SK-N-SH treated with all-trans-retinoic acid at 6 μM for 48 hours (cell line): Measurements from ENCODE around the gene NDRG2.

ENCODE experiments used
- ATAC-seq: fragments of 200-7000 bp; cut with Tn5 transposase; 3 replicates; pipeline ENCODE4 v1.9.1; 2020; ENCODE audit warnings: mild to moderate bottlenecking, moderate library complexity
- ARNTL ChIP-seq: fragments of 450-650 bp; formaldehyde crosslinking; IDR thresholded peaks from 2 replicates; pipeline ENCODE4 v1.5.0; 2020; ENCODE audit warnings: low read depth, mild to moderate bottlenecking, moderate library complexity, borderline replicate concordance
- CSDC2 ChIP-seq: fragments of 250-450 bp; sonication (Bioruptor Pico); IDR thresholded peaks from 2 replicates; pipeline ENCODE4 v1.5.0; 2020; ENCODE audit warnings: mild to moderate bottlenecking, moderate library complexity
- ESRRG ChIP-seq: fragments of 250-450 bp; sonication (Bioruptor Pico); IDR thresholded peaks from 2 replicates; pipeline ENCODE4 v1.6.1; 2021; ENCODE audit warnings: mild to moderate bottlenecking
- GLIS3 ChIP-seq: fragments of 250-450 bp; sonication (Bioruptor Pico); IDR thresholded peaks from 2 replicates; pipeline ENCODE4 v1.5.0; 2020; ENCODE audit warnings: mild to moderate bottlenecking, moderate library complexity
- ISL1 ChIP-seq: fragments of 250-450 bp; sonication (Bioruptor Pico); IDR thresholded peaks from 2 replicates; pipeline ENCODE4 v2.1.2; 2022; ENCODE audit warnings: mild to moderate bottlenecking, moderate library complexity
- OSR1 ChIP-seq: fragments of 250-450 bp; sonication (Bioruptor Pico); IDR thresholded peaks from 2 replicates; pipeline ENCODE4 v1.8.0; 2022; ENCODE audit warnings: moderate library complexity, mild to moderate bottlenecking, inconsistent platforms
- PPARA ChIP-seq: fragments of 250-450 bp; sonication (Bioruptor Pico); IDR thresholded peaks from 2 replicates; pipeline ENCODE4 v1.5.0; 2020; ENCODE audit warnings: mild to moderate bottlenecking, borderline replicate concordance
- RARB ChIP-seq: fragments of 250-450 bp; sonication (Bioruptor Pico); IDR thresholded peaks from 2 replicates; pipeline ENCODE4 v1.8.0; 2021; ENCODE audit warnings: mild to moderate bottlenecking, moderate library complexity
- SNAI2 ChIP-seq: fragments of 250-450 bp; sonication (Bioruptor Pico); IDR thresholded peaks from 2 replicates; pipeline ENCODE4 v1.5.0; 2020; ENCODE audit warnings: mild to moderate bottlenecking, moderate library complexity
- TCF4 ChIP-seq: fragments of 250-450 bp; sonication (Bioruptor Pico); IDR thresholded peaks from 2 replicates; pipeline ENCODE4 v1.8.0; 2021; ENCODE audit warnings: mild to moderate bottlenecking, moderate library complexity, borderline replicate concordance
- TOX ChIP-seq: fragments of 250-450 bp; sonication (Bioruptor Pico); IDR thresholded peaks from 2 replicates; pipeline ENCODE4 v1.8.0; 2021; ENCODE audit warnings: mild to moderate bottlenecking, moderate library complexity, borderline replicate concordance
- ZC3H10 ChIP-seq: fragments of 250-450 bp; sonication (Bioruptor Pico); IDR thresholded peaks from 2 replicates; pipeline ENCODE4 v1.5.1; 2021; ENCODE audit warnings: mild to moderate bottlenecking, moderate library complexity
- ZFP3 ChIP-seq: fragments of 250-450 bp; sonication (Bioruptor Pico); IDR thresholded peaks from 2 replicates; pipeline ENCODE4 v1.5.0; 2020; ENCODE audit warnings: mild to moderate bottlenecking, moderate library complexity
- ZFP30 ChIP-seq: fragments of 450-650 bp; formaldehyde crosslinking; IDR thresholded peaks from 2 replicates; pipeline ENCODE4 v1.5.0; 2022; ENCODE audit warnings: mild to moderate bottlenecking, moderate library complexity
- ZNF565 ChIP-seq: fragments of 450-650 bp; formaldehyde crosslinking; conservative IDR thresholded peaks from 2 replicates; pipeline ENCODE4 v1.5.0; 2020; ENCODE audit warnings: low read depth, mild to moderate bottlenecking, moderate library complexity
- ZNF70 ChIP-seq: fragments of 450-650 bp; formaldehyde crosslinking; IDR thresholded peaks from 2 replicates; pipeline ENCODE4 v1.5.0; 2020; ENCODE audit warnings: mild to moderate bottlenecking, moderate library complexity
- ZNF8 ChIP-seq: fragments of 450-650 bp; formaldehyde crosslinking; IDR thresholded peaks from 2 replicates; pipeline ENCODE4 v1.5.0; 2020; ENCODE audit warnings: mild to moderate bottlenecking, moderate library complexity
- TF ChIP-seq, protein P1 (sequence below): fragments of 250-450 bp; sonication (Bioruptor Pico); IDR thresholded peaks from 2 replicates; pipeline ENCODE4 v1.5.1; 2021; ENCODE audit warnings: mild to moderate bottlenecking, moderate library complexity
- TF ChIP-seq, protein P2 (sequence below): fragments of 250-450 bp; sonication (Bioruptor Pico); IDR thresholded peaks from 2 replicates; pipeline ENCODE4 v1.8.0; 2020; ENCODE audit warnings: mild to moderate bottlenecking, moderate library complexity, borderline replicate concordance
- TF ChIP-seq, protein P3 (sequence below): fragments of 250-450 bp; sonication (Bioruptor Pico); IDR thresholded peaks from 2 replicates; pipeline ENCODE4 v1.8.0; 2021; ENCODE audit warnings: low read depth, mild to moderate bottlenecking, moderate library complexity, borderline replicate concordance
- TF ChIP-seq, protein P4 (sequence below): fragments of 250-450 bp; sonication (Bioruptor Pico); IDR thresholded peaks from 2 replicates; pipeline ENCODE4 v1.5.0; 2020; ENCODE audit warnings: mild to moderate bottlenecking, moderate library complexity

Gene NDRG2

DNA sequence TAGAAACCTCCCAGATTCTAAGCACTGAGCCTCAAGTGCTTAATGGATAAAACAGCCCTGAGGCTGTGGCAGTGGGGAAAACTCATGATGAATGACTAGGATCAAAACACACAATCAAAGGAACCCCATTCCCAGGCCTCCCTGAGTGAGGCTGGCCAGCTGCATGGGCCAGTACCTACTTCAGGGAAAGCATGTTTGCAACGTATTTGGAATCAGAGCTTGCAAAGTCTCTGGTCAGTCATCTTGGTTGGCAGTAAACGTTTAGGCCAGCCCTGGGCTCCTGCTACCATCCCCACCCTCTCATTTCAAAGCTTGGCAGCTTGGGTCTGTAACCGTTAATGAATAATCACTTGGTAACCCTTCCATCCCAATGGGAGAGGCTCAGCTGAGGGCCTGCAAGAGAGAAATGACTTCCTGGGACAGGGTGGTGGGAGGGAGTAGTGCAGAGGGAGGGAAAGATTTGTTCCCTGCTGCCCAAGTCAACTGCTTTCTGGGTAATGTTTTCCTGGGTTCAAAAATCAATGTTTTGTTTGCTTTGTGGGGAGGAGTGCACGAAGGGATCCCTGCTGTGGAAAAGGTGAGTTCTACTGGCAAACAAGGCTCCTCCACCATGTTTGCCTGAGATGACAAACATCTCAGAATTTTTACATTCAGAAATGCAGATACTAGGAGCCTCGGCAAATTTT is 30.7 kb upstream of the NDRG2 start:
- TF ChIP-seq ZFP30 (CRISPR knock-in tag) = no peak
- TF ChIP-seq ZNF8 (CRISPR knock-in tag) = no peak
- TF ChIP-seq ISL1 = no peak
- no peak for TF ChIP-seq OSR1 (CRISPR knock-in tag)
- no peak for TF ChIP-seq SNAI2 (CRISPR knock-in tag)
- TF ChIP-seq ZNF565 (CRISPR knock-in tag) = no peak
- ATAC-seq = no peak

DNA sequence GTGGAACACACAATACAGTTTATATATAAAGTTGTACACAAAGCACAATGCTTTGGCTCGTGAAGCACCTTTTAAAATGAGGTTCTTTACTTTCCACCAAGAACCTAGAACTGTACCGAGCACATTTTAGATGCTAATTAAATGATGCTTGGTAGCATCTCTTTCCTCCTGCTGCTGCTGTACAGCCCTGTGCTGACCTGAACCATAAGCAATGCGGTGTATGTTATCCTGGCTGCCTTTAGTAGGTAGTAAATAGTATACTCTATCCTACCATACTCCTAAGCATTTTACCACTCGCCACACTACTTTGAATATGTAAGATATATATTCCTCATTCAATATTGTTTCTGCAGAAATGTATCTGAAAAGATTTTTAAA is 29.9 kb upstream of the NDRG2 start:
- TF ChIP-seq, protein P1, sequence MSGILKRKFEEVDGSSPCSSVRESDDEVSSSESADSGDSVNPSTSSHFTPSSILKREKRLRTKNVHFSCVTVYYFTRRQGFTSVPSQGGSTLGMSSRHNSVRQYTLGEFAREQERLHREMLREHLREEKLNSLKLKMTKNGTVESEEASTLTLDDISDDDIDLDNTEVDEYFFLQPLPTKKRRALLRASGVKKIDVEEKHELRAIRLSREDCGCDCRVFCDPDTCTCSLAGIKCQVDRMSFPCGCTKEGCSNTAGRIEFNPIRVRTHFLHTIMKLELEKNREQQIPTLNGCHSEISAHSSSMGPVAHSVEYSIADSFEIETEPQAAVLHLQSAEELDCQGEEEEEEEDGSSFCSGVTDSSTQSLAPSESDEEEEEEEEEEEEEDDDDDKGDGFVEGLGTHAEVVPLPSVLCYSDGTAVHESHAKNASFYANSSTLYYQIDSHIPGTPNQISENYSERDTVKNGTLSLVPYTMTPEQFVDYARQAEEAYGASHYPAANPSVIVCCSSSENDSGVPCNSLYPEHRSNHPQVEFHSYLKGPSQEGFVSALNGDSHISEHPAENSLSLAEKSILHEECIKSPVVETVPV (CRISPR knock-in tag) = no peak
- no peak for TF ChIP-seq ZNF70 (CRISPR knock-in tag)
- no peak for TF ChIP-seq ESRRG (CRISPR knock-in tag)
- TF ChIP-seq TCF4 (CRISPR knock-in tag) = no peak
- TF ChIP-seq ISL1 = no peak
- no peak for TF ChIP-seq SNAI2 (CRISPR knock-in tag)
- TF ChIP-seq ZC3H10 (CRISPR knock-in tag) = no peak
- TF ChIP-seq, protein P2, sequence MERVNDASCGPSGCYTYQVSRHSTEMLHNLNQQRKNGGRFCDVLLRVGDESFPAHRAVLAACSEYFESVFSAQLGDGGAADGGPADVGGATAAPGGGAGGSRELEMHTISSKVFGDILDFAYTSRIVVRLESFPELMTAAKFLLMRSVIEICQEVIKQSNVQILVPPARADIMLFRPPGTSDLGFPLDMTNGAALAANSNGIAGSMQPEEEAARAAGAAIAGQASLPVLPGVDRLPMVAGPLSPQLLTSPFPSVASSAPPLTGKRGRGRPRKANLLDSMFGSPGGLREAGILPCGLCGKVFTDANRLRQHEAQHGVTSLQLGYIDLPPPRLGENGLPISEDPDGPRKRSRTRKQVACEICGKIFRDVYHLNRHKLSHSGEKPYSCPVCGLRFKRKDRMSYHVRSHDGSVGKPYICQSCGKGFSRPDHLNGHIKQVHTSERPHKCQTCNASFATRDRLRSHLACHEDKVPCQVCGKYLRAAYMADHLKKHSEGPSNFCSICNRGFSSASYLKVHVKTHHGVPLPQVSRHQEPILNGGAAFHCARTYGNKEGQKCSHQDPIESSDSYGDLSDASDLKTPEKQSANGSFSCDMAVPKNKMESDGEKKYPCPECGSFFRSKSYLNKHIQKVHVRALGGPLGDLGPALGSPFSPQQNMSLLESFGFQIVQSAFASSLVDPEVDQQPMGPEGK (CRISPR knock-in tag) = no peak
- TF ChIP-seq, protein P3, sequence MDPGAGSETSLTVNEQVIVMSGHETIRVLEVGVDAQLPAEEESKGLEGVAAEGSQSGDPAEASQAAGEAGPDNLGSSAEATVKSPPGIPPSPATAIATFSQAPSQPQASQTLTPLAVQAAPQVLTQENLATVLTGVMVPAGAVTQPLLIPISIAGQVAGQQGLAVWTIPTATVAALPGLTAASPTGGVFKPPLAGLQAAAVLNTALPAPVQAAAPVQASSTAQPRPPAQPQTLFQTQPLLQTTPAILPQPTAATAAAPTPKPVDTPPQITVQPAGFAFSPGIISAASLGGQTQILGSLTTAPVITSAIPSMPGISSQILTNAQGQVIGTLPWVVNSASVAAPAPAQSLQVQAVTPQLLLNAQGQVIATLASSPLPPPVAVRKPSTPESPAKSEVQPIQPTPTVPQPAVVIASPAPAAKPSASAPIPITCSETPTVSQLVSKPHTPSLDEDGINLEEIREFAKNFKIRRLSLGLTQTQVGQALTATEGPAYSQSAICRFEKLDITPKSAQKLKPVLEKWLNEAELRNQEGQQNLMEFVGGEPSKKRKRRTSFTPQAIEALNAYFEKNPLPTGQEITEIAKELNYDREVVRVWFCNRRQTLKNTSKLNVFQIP (CRISPR knock-in tag) = no peak
- TF ChIP-seq ZFP3 (CRISPR knock-in tag) = no peak
- TF ChIP-seq TOX (CRISPR knock-in tag) = no peak
- no peak for TF ChIP-seq PPARA (CRISPR knock-in tag)
- no peak for TF ChIP-seq GLIS3
- TF ChIP-seq, protein P4, sequence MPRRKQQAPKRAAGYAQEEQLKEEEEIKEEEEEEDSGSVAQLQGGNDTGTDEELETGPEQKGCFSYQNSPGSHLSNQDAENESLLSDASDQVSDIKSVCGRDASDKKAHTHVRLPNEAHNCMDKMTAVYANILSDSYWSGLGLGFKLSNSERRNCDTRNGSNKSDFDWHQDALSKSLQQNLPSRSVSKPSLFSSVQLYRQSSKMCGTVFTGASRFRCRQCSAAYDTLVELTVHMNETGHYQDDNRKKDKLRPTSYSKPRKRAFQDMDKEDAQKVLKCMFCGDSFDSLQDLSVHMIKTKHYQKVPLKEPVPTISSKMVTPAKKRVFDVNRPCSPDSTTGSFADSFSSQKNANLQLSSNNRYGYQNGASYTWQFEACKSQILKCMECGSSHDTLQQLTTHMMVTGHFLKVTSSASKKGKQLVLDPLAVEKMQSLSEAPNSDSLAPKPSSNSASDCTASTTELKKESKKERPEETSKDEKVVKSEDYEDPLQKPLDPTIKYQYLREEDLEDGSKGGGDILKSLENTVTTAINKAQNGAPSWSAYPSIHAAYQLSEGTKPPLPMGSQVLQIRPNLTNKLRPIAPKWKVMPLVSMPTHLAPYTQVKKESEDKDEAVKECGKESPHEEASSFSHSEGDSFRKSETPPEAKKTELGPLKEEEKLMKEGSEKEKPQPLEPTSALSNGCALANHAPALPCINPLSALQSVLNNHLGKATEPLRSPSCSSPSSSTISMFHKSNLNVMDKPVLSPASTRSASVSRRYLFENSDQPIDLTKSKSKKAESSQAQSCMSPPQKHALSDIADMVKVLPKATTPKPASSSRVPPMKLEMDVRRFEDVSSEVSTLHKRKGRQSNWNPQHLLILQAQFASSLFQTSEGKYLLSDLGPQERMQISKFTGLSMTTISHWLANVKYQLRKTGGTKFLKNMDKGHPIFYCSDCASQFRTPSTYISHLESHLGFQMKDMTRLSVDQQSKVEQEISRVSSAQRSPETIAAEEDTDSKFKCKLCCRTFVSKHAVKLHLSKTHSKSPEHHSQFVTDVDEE (CRISPR knock-in tag) = no peak
- no peak for TF ChIP-seq ARNTL (CRISPR knock-in tag)
- no peak for ATAC-seq

DNA sequence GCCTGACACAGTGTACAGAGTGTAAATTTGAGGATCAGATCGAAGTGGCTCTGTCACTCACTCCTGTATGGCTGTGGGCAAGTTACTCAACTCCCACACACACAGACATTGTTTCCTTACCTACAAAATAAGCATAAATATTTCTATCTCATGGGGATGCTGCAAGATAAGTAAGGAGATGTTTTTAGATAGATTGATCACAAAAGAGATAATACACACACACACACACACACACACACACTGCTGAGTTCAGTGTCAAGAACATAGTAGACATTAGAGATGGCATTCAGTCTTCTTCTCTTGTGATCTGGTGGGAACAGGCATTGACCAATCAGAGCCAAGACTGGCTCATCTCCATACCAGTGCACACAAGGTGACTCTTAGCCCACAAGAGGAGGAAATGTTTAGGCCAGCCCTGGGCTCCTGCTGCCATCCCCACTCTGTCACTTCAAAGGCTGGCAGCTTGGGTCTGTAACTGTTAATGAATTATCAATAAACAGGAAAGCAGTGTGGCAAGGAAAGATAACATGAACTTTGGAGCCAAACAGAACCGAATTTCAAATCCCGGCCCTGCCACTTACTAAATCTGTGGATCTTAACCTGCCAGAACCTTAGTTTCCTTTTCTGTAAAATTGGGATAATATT is 29.4 kb upstream of the NDRG2 start:
- ATAC-seq = no peak
- TF ChIP-seq ISL1 = no peak
- TF ChIP-seq PPARA (CRISPR knock-in tag) = no peak
- TF ChIP-seq SNAI2 (CRISPR knock-in tag) = no peak
- TF ChIP-seq CSDC2 = no peak
- TF ChIP-seq TCF4 (CRISPR knock-in tag) = no peak
- TF ChIP-seq, protein P4 (CRISPR knock-in tag) = no peak
- no peak for TF ChIP-seq ARNTL (CRISPR knock-in tag)
- TF ChIP-seq ZFP3 (CRISPR knock-in tag) = no peak
- TF ChIP-seq, protein P3 (CRISPR knock-in tag) = no peak
- no peak for TF ChIP-seq RARB (CRISPR knock-in tag)
- TF ChIP-seq, all 23 proteins: peak for 0
